Hematopoietic multipotent progenitor cell treated with erythropoietin and hydrocortisone succinate and interleukin-3 and kit ligand, for 4 days (in vitro differentiated cells): Measurements from ENCODE around the gene BRD1.

Experiments
- DNase-seq: peaks from one replicate; pipeline ENCODE4 v3.0.0-alpha.2; 2015

BRD1 gene

DNA sequence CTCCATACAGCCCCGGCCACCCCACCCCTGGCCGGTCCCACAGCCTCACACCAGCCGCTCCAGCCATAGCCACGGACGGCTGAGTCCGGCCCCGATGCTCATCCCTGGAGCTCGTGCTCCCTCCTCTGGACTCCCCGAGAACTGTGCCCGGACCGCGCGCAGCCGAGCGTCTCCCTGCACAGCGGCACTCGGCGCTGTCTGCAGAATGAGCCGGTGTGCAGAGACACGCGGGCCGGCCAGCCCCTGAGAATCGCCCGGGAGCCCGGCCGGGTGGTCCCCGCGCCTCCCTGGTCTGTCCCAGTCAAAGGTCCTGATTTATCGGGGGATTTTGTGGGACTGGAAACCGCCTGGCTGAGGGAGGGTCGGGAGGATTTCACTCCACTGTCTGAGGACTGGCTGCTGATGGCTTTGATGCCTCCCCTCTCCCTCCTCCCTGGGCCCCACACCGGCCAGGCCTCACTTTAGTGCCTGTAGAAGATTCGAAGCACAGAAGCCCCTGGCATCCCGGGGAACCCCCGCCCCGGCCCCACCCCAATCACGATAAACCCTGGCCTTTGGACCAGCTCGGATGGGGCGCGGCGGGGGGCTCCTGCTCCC is 102.7 kb downstream of the BRD1 start:
- peak; percentile 88 for DNase-seq

DNA sequence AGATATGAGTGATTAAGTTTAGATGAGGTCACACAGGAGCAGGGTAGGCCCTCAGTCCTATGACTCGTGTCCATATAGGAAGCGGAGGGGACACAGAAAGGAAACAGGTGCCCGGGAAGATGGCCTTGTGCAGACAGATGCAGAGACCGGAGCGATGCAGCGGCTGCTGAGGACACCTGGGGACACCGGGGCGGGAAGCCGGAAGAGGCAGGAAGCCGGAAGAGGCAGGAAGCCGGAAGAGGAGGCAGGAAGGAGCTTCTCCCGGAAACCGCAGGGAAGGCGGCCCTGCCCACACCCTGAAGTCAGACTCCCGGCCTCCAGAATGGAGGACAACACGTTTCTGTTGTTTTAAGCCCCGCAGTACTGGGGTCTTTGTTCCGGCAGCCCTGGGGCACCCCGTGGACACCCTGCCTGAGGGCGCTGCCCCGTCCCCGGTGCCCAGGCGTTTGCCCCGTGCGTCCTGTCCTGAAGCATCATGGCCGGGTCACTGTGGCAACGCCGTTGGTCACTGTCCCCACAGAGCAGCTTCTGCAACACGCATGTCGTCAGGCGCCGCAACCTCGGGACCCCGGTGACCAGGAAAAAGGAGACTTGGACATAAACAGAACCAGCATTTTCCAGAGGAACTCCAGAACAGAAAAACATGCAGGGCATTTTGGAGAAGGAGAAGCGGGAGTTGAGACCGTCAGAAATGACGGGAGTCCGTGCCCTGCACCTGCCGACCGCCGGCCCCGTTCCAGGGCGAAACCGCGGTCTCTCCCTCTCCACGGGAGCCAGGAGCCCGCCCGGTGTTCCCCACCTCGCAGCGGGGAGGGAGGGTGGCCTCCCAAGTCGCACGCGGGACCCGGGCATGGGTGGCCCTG is 103.4 kb downstream of the BRD1 start:
- no peak for DNase-seq

DNA sequence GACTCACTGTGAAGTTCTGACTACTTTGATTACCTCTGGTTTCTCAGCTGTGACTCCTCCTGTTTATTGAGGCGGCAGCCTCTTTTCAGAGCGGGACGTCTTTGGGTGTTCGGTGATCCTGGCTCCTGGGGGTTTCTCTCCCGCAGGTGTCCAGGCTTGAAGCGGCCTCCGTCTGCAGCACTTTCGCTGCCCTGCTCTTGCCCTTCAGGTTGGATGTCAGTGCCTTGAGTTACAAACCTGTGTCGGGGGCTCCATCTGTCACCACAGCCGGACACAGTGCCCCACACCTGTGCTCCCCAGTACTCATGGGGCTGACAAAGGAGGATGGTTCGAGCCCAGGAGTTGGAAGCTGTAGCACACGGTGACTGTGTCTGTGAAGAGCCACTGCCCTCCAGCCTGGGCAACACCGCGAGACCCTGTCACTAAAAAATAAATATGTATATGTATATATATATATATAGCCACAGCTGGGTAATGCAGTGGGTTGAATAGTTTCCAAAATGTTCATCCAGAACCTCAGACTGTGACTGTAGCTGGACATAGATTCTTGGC is 104.1 kb downstream of the BRD1 start:
- no peak for DNase-seq
